Measurements from ENCODE around the gene FAM9C. TPM values are rescaled to one million over a fixed set of nuclear protein-coding genes. Genes with fewer than 3 reads are reported as not detected.

FAM9C gene
- total and polyA plus RNA-seq, 9 of the 15 experiments (the other 6 are each of a cell fraction or from before 2014, with no cell fraction given), result not detected

- TF ChIP-seq IFI16 (CRISPR knock-in tag; IDR thresholded peaks at IDR 0.05), result no peak
- TF ChIP-seq SMC3 (conservative IDR thresholded peaks at IDR 0.05; ENCODE audit: insufficient read depth, low read depth, low read length), result no peak
- no peak for TF ChIP-seq ZNF12 (CRISPR knock-in tag; IDR thresholded peaks at IDR 0.05)
- 0 out of 2 replicates have a peak, but pooled peaks have one; percentile 46 for TF ChIP-seq LEF1 (IDR thresholded peaks at IDR 0.05)
- TF ChIP-seq, protein P1, sequence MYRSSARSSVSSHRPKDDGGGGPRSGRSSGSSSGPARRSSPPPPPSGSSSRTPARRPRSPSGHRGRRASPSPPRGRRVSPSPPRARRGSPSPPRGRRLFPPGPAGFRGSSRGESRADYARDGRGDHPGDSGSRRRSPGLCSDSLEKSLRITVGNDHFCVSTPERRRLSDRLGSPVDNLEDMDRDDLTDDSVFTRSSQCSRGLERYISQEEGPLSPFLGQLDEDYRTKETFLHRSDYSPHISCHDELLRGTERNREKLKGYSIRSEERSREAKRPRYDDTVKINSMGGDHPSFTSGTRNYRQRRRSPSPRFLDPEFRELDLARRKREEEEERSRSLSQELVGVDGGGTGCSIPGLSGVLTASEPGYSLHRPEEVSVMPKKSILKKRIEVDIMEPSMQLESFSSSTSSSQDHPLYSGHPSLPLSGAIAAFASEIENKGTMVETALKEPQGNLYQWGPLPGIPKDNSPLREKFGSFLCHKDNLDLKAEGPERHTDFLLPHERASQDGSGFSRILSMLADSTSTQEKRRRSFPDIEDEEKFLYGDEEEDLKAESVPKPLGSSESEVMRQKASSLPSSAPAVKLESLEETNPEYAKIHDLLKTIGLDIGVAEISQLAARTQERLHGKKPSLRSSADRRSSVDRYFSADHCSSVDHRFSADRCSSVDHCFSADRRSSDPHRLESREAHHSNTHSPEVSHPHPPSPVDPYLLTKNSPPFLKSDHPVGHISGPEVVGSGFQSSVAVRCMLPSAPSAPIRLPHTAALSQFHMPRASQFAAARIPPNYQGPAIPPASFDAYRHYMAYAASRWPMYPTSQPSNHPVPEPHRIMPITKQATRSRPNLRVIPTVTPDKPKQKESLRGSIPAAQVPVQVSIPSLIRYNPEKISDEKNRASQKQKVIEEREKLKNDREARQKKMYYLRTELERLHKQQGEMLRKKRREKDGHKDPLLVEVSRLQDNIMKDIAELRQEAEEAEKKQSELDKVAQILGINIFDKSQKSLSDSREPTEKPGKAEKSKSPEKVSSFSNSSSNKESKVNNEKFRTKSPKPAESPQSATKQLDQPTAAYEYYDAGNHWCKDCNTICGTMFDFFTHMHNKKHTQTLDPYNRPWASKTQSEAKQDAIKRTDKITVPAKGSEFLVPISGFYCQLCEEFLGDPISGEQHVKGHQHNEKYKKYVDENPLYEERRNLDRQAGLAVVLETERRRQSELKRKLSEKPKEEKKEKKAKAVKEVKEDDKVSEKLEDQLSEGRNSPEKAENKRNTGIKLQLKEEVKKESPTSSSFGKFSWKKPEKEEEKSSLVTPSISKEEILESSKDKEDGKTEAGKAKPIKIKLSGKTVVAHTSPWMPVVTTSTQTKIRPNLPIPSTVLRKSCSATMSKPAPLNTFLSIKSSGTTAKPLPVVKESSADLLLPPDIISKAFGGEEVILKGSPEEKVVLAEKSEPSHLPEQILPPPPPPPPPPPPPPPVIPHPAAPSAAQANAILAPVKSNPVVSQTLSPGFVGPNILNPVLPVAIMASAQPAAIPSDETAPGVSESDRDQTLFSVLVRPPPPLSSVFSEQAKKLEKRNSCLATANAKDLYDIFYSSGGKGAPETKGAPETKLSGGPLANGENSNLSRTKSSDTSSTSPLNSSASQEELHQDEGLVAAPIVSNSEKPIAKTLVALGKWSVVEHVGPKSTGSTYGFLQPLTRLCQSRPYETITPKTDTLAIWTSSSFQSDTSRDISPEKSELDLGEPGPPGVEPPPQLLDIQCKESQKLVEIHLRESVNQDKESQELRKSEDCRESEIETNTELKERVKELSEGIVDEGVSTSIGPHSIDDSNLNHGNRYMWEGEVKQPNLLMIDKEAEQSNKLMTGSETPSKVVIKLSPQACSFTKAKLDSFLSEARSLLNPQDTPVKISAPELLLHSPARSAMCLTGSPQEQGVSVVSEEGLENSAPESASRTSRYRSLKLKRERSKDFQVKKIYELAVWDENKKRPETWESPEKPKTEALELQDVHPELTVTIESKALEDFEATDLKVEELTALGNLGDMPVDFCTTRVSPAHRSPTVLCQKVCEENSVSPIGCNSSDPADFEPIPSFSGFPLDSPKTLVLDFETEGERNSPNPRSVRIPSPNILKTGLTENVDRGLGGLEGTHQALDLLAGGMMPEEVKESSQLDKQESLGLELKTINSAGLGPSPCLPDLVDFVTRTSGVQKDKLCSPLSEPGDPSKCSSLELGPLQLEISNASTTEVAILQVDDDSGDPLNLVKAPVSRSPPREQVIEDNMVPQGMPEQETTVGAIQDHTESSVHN (IDR thresholded peaks at IDR 0.05; ENCODE audit: borderline replicate concordance in 1 of 2, low read depth in 1 of 2), result no peak
- TF ChIP-seq L3MBTL2 (IDR thresholded peaks at IDR 0.05), result no peak; the same call in 1 of the 2 replicates
- TF ChIP-seq EP300 (IDR thresholded peaks at IDR 0.05; ENCODE audit: low read length), result peak; percentile 17; the same call in 1 of the 2 replicates
- no peak for TF ChIP-seq SREBF1 (IDR thresholded peaks at IDR 0.05; ENCODE audit: borderline replicate concordance, low read depth, low read length)
- TF ChIP-seq DDX20 (tag; IDR thresholded peaks at IDR 0.05; ENCODE audit: low read depth), result no peak
- no peak for TF ChIP-seq GMEB1 (CRISPR knock-in tag; IDR thresholded peaks at IDR 0.05)
- TF ChIP-seq ZNF764 (CRISPR knock-in tag; IDR thresholded peaks at IDR 0.05; ENCODE audit: low read depth), result no peak
- peak; percentile 69 for TF ChIP-seq CBFA2T3 (IDR thresholded peaks at IDR 0.05)
- no peak for TF ChIP-seq WHSC1 (IDR thresholded peaks at IDR 0.05; ENCODE audit: low read length)
- no peak for TF ChIP-seq TBL1XR1 (IDR thresholded peaks at IDR 0.05; ENCODE audit: low read length in 2 of 2)
- TF ChIP-seq ZNF384 (IDR thresholded peaks at IDR 0.05; ENCODE audit: low read depth, low read length), result no peak
- TF ChIP-seq TAL1 (IDR thresholded peaks at IDR 0.05), result peak; percentile 51; the same call in 1 of the 2 replicates
- TF ChIP-seq HDAC1 (IDR thresholded peaks at IDR 0.05), result 0 out of 4 replicates have a peak, but pooled peaks of 1 of the 2 experiments have one; percentile 12
- no peak for TF ChIP-seq SNRNP70 (optimal IDR thresholded peaks at IDR 0.05; ENCODE audit: low read depth, low read length)
- no peak for TF ChIP-seq NCOA6 (IDR thresholded peaks at IDR 0.05)
Observed at GRCh38 chrX:12986164-12986779, 58.1 kb downstream of the FAM9C start (continued).
